SH-SY5Y (cell line): ENCODE measurements around the gene VPS29.

Source experiments
- GATA2 ChIP-seq: IDR thresholded peaks from 2 replicates; pipeline ENCODE4 v1.6.1; 2011; ENCODE audit warnings: mild to moderate bottlenecking, low read depth, low read length
- GATA3 ChIP-seq: IDR thresholded peaks from 2 replicates; pipeline ENCODE4 v1.6.1; 2011; ENCODE audit warnings: low read depth, mild to moderate bottlenecking, low read length, moderate library complexity

VPS29 gene

DNA sequence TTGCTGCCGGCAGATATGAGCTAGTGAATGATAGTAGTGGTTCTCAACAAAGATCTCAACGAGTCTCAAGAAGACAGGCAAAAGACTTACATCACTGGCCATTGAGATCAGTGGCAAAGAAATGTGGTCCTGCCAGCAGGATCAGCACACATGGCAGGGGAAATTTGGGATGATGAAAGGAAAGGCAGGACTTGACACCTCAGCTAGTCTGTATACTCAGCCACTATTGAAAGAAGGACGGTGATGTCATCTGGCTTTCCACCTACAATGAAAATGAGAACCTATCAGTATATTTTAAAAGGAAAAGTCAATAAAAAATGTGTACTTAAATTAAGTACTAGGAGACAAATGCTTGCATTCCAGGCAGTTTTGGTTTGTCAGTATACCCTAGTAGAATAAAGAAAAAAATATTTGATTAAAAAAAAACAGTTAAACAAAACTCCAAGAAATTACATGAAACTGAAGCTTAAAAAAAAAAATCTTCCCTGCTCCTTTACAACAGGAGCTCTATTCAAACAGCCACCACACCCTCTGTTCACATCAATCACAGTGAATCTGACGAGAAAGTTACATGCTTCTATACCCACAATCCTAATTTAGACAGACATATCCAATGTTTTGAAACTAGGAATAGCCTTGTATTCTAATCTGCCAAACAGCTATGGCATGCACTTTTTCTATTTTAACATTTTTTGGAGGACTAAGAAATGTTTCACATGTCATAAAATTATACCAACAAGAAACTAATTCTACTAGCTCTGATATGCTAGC, 35.1 kb upstream of the VPS29 start:
- no peak for TF ChIP-seq GATA3
- no peak for TF ChIP-seq GATA2

DNA sequence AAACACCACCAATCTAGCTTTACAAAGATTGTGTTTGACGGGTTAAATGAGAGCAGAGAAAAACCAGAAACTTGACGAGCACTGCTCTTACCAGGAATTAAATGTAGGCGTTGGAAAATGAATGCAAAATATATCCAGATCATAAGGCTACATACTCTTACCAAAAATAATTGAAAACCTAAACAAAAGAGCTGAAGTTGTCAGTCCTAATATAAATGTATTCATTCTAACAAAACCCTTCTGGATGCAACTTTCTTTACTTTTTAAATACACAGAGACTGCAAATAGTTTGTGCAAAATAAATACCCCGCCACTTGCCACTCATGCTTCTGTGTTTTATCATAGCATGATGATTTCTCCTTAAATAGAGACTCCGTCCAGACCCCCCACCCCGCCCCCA, 32.9 kb upstream of the VPS29 start:
- no peak for TF ChIP-seq GATA3
- TF ChIP-seq GATA2: no peak

DNA sequence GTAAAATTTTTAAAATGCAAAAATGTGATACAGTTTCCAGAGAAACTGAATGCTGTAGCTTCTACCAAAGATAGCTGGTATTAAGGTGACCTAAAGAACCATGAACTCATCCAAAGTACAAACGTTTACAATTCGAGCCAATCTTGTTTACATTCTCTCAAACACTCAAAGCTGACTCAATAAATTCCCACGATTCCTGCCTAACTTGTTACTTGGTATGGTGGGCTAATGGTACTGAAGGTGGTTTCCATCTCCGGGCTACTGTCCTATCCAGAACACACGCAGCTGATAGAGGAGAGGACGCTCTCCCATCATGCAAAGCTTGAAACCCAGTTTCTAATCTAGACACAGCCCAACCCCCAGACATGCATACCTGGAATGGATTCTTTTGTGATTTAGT, 31.7 kb upstream of the VPS29 start:
- no peak for TF ChIP-seq GATA2
- no peak for TF ChIP-seq GATA3

DNA sequence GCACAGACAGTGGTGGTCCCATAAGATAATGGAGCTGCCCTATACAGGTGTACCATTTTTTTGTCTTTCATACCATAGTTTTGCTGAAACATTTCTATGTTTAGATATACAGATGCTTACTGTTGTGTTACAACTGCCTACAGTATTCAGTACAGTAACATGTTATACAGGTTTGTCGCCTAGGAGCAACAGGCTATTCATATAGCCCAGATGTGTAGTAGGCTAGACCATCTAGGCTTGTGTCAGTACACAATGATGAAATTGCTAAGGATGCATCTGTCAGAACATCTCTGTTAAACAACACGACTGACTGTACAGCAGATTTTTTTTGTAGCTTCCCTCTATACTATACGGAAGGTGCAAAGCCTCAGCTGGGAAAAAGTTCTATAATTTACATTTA, 30.7 kb upstream of the VPS29 start:
- TF ChIP-seq GATA3: no peak
- no peak for TF ChIP-seq GATA2

DNA sequence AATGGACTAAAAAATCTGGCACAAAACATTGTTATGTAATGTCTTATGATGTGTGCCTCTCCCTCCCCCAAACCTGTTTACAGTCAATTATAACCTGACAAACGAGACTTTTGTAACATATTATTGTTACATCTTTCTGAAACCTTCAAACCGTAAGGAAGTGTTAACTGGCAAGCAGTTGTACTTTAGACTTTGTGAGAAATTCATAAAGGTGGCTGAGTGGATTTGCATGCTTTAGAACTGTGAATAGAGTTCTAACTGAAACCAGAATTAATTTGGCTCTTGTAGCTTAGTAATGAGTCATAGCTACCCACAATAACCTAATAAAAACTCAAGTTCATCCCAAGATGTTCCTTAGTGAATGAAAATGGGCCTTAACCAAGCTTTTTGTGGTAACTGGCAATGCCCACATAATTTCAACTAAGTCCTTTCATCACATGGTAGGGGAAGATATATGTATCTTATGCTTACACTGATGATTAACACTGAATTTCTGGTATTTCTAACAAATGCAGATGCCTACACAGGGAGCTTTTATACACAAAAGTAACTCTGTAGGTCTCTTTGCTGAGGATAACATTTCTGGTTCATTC, 29.9 kb upstream of the VPS29 start:
- no peak for TF ChIP-seq GATA2
- no peak for TF ChIP-seq GATA3

DNA sequence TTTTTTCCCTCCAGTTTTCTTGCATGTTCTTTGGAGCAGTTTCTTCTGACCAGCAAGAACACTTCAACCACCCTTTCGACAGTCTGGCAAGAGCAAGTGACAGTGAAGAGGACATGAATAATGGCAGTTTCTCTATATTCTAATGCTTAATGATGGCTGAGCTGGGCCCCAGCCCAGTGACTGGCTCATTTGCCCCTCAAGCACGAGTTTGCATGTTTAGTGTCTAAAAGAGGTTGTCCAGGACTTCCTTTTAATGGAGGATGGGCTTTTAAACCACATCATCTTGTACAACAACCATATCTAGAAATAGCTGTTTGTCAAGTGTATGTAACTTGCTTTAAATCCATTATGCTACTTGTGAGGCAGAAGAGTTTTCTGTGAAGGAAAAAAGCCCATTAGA, 28.6 kb upstream of the VPS29 start:
- TF ChIP-seq GATA3: no peak
- no peak for TF ChIP-seq GATA2

DNA sequence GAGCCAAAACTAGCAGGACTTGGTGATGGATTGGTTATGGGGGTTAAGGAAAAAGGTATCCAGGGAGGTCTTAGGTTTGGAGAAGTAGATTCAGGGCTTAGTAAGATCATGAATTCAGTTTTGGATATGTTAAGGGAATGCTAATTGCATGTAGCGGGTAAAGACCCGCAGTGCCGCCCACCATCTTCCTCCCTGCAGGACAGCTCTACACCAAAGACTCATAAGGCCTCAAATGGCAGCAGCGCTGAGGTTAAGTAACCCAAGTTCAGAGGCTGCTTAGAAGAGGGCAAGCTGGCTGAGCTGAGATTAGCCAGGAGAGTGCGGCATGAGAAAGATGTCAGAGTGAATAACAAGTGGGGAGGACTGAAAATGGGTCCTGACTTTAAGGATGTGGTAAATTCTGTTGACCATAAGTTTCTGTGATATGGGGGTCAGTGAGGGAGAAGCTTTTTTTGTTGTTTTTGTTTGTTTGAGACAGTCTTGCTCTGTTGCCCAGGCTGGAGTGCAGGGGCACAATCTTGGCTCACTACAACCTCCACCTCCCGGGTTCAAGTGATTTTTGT, 26.4 kb upstream of the VPS29 start:
- TF ChIP-seq GATA2 (no peak), GATA3 (no peak)

DNA sequence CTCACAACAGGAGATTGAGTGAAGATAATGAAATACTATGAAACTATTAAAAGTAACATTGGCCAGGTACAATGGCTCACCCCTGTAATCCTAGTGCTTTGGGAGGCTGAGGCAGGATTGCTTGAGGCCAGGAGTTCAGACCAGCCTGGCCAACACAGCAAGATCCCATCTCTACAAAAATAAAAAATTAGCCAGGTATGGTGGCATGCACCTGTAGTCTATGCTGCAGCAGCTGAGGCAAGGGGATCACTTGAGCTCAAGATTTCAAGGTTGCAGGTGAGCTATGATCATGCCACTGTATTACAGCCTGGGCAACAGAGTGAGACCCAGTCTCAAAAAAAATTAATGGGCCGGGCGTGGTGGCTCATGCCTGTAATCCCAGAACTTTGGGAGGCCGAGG, 15.1 kb upstream of the VPS29 start:
- no peak for TF ChIP-seq GATA2
- no peak for TF ChIP-seq GATA3

DNA sequence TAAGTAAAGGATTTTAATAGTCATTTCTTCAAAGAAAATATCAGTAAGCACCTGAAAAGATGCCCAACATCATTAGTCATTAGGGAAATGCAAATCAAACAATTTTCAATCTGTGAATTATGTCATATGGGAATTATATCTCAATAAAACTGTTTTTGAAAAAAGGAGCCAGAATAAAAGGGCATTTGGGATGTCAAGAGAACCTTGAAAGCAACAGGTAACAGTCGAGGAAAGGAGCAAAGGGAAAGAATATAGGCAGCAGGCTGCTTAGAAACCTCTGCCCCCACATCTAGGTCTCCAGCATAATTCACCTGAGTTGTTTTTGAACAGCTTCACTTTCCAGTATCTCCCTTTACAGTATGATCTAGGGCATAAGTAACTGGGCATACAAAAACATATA, 12.5 kb upstream of the VPS29 start:
- TF ChIP-seq GATA2 (no peak), GATA3 (no peak)

DNA sequence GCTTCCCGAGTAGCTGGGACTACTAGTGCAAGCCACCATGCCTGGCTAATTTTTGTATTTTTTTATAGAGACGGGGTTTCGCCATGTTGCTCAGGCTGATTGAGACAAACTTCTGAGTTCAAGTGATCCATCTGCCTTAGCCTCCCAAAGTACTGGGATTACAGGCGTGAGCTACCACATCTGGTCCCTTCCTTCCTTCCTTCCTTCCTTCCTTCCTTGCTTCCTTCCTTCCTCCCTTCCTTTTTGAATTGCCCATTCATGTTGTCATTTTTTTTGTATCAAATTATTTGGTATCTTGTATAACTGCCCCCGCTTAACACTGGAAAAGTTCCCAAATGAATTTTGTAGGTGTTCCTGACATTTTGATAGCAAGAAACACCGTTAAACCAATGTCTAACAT, 11.9 kb upstream of the VPS29 start:
- TF ChIP-seq GATA3 (no peak), GATA2 (no peak)

DNA sequence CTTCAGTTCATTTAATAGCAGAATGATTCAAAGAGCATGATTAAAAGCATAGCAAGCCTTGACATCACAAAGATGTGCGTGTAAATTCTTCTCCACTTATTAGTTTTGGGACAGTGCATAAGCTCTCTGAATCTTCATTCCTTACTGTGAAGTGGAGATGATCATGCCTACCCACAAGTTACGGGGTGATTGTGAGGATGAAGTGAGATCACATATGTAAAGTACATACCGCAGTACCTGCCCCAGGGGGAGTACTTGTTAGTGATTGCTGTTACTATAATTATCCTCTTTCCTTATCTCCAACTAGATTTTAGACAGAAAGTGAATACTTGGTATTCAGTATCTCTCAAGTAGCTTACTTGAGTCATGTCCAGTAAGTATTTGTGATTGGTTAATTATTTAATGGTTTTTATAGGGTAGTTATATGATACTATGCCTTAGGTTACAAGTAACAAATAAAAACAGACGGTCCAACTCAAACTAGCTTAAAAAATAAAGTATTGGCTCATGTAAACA, 6.2 kb upstream of the VPS29 start:
- TF ChIP-seq GATA3 (no peak), GATA2 (no peak)

DNA sequence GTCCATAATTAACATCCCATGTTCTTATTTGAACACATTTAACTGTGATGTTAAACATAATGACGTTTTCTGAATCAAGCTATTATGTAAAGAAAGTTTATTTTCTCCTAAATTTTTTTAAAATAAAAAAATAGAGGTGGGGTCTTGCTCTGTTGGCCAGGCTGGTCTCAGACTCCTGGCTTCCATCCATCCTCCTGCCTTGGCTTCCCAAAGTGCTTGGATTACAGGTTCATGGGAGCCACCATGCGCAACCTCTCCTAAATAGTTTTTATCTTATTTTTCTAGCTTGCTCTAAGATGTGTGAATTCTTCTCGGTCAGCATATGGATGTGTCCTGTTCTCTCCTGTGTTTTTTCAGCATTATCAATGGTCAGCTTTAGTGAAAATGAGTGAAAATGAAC, 3.4 kb upstream of the VPS29 start:
- TF ChIP-seq GATA2: no peak
- TF ChIP-seq GATA3: no peak

DNA sequence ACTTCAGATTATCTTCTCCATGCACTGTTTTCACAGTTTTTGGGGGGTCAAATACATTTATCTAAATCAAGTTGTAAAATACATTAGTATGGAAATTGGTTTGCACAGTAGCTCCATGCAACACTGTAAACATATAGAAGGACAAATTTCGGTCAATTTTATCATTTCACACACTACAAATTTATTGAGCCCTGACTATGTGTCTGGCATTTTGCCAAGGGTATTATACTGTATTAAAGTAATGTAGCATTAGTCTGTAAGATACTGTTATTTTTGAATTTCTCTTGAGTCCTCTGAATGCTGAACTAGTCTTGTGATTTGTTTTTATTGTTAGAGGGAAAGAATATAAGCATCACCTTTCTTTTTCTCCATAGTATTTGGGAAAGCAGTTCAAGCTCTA, 1.5 kb upstream of the VPS29 start:
- TF ChIP-seq GATA3 (no peak), GATA2 (no peak)

DNA sequence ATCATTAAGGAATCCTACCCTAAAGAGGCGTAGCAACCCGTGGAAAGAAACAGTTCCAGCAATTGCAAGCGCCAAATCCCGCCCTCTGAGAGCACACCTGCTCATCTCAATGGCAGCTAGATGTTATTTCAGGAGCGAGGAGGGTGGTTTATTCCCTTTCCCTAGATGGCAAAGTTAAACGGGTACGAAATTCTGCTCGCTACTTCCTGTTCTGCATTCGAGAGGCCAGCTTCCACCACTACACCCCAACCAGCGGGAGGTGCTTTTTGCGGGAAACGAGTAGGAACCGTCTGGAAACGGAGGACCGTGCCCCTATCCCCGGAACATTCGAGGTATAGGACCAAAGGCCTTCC, 536 bp downstream of the VPS29 start:
- TF ChIP-seq GATA2 (no peak), GATA3 (no peak)
